ENCODE results near the gene ITPR2.

ITPR2 gene

DNA sequence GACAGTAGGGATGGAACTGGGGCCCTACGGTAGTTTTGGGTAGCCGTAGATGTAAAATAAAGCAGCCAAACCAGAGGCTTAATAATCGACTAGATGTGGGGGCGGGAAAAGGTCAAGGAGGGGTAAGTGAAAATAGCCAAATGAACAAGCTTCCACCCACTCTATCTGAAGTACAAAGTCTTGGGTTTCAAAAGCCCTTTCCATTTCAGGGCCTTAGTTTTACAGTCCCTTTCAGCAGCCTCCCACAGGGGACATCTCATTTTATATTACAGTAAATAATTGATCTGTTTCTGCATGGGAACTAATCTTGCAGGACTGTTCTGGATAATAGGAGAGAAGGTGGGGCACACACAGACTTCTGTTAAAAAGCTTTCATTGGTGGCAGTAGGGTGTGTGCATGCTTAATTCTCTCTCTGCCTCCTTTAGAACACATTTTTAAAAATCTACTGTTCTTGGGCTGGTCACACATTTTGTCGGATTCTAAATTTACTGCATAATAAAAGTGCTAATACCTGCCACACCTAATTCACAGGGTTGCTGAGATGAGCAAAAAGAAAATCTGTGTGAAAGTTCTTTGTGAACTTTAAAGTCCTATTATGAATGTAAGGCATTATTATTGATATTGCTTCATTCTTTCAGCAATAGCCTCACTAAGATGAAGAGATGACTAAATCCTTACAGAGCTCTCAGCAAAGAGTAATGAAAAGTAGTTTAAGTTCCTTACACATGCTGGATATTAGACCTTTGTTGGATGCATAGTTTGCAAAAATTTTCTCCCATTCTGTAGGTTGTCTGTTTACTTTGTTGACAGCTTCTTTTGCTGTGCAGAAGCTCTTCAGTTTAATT is 104.6 kb downstream of the ITPR2 start:
- peak; percentile 25 for DNase-seq

DNA sequence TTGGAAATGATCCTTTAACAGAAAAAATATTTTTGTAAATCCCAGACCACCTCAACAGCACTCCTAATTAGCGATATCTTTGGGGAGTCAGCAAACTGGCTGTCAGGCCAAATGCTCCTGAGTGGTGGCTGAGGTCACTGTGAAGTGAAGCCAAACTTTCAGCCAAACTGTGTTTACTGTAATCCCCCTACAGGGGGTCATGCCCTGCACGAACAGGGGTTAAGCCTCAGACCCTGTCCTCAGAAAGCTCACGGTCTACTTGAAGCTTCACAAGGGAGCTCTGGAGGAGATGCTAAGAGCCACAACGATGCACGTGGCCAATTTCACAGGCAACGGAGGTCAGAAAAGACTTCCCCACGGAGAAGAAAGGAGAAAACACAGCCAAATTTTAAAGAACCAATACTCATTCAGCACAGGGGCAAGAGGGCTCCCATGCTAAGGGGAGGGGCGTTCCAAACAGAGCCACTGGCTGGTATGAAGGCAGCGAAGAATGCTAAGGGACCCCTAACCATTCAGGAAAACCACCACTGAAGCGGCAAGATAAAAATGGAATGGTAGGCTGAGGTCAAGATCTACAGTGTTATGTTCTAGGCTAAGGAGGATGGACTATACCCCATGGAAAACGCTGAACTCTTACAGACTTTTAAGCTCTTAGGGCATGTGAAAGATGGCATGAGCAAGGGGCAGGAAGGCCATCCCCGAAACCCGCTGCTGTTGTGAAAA is 105.4 kb downstream of the ITPR2 start:
- DNase-seq, result no peak

DNA sequence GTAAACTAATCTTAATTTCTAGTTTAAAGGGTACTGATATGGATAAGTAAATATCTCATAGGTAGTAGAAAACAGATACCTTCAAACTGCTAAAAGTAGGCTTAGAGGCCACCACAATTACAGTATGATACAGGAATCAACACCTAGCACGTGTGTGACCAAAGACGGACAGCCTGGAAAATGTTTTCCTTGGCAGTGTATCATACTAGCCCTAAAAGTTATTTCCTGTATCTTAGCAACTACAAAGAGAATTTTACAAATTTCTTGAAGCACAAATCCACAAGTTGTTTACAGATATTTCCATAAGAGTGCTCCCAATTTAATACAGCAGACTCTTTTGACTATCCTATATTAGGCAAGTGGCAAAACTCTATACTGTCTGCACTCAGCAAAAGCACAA is 106.0 kb downstream of the ITPR2 start:
- no peak for DNase-seq

DNA sequence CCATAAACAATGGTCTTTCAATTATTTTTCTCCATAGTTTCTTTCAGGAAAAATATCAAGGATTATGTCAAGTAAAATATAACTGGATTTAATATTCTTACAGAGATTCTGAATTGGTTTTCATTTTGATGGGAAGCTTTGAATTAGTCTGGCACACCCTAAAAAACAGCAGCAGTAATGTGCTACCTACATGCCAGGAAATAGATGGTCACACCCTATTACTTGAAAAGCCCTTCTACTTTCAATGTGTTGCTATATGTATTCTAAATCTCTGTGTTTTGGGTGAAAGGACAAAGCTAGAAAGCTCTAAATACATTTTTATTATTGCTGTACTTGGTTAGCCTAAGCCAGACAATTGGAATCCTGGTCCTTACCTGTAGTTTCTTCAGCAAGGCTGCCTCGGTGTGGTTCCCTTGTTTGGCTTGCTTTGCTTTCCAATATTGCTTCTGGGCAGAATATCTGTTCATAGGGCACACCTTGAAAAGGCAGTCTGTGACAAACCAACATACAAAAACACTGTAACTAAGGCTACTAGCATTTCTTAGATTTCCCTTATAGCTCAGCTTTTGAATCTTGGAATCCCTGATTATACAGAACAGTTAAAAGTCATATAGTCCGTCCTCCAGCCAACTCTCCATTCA is 107.6 kb downstream of the ITPR2 start:
- no peak for DNase-seq

DNA sequence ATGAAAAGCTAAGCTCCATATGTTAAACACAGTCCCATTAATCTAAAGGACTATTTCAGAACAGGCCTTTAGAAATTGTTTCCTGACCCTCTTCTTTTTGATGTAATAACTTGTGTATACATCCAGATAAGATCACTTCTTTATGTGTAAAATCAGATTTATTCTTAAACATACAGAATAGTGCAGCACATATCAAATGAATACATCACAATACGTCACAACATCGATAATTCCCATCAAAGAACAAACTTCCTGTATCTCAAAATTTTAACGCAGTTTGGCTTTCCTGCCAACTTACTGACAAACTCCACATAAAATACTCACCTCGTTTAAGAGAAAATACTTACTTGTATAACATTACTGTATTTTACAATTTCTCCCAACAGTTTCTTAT is 108.7 kb downstream of the ITPR2 start:
- DNase-seq, result no peak

DNA sequence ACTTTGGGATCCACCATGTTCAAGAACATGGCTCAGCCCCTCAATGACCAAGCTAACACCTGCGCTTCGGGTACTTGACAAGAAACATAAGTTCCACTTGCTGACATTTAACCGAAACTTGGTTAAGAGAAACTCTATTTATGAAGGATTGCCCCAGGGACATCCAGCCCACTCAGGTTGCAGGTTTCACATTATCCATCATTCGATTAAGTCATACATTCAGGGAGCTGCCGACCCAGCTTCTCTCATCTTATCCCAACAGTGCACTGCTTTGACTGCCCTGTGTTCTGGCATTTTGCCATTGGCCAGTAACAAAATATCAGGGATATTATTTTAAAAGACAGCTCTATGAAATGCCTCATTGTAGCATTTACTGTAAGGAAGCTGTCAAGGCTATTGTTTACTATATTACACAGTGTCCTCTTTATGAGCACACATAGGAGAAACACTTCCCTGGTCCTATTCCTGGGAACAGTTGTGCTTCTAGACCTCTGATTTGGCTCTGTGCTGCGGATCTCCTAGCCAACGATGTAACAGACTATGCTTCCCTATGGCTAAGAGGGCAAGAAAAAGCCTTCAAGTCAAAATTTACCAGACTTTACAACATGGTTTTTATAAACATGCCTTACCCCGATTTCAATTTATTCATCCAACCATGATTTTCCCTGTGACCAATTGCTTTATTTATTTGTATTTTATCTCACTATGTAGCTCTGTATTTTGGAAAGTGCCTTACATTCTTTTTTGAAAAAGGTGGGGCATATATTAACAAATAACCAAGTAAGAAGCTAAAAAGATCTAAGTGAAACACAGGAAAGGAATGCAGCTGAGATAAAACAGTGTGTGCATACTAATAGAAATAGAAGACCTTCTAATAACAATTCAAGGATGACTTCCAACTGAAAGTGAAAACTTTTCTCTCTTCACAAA is 109.3 kb downstream of the ITPR2 start:
- no peak for DNase-seq

DNA sequence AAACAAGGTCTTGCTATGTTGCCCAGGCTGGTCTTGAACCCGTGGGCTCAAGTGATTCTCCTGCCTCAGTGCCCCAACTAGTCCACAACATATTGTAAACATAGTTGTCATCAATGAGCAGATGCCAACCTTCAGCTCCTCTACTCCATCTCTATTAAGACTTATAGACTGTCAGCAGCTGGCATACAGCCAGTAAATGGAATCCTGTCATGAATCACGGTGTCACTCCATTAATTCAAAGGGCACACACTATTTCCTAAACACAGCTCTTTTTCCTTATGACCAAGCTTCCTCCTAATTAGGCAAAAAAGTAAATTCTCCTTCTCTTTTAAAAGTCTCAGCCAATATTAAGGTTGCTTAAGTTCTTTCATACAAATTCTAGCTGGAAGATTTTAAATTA is 111.2 kb downstream of the ITPR2 start:
- no peak for DNase-seq

DNA sequence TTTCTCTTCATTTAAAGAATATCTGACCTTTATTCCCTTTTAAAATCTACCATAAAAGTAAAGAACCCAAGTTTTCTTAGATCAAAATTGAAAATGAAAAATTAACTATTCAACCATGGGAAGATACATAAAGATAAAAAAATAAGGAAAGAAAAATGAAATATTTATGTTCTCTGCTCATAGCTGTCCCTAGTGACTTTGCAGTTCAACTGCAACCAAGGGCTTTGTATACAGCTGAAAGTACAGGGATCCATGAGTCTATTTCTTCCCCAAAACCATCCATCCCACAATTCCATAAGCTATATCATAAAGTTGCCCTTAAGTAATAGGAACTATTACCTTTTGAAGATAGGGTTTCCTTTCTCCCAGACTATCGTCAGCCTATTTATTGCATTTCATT is 113.1 kb downstream of the ITPR2 start:
- no peak for DNase-seq

DNA sequence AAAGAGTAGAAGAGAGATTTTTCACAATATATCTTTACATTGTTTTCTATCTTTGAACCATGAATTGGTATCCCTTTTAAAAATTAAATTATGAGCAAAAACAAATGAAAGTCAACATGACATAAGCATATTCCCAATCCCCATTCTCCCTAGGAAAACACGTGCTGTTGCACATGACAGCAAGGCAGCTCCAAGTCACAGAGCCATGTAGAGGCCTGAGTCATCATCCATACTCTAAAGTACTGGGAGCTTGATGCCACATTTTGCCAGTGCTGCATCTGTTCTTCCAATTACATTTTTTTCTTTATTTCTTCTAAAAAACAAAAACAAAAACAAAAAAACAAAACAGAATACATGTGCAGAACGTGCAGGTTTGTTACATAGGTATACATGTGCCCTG is 115.2 kb downstream of the ITPR2 start:
- DNase-seq, result no peak

DNA sequence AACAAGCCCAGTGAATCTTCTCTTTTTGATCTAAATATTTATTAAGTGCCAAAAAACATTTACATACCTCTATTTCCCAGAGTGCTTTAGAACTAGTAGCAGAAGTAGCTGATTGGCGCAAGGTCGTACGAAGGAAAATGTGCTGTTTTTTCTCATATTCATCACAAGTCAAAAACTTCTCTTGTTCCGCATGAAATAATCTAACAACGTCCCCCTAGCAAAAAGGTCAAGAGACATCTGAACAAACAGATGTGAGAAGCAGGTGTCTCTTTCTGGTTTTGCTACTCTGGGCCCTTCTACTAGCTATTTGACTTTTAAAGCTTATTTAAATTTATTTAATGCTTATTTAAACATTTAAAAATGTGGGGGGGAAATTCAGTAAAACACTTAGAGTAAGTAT is 117.8 kb downstream of the ITPR2 start:
- no peak for DNase-seq

DNA sequence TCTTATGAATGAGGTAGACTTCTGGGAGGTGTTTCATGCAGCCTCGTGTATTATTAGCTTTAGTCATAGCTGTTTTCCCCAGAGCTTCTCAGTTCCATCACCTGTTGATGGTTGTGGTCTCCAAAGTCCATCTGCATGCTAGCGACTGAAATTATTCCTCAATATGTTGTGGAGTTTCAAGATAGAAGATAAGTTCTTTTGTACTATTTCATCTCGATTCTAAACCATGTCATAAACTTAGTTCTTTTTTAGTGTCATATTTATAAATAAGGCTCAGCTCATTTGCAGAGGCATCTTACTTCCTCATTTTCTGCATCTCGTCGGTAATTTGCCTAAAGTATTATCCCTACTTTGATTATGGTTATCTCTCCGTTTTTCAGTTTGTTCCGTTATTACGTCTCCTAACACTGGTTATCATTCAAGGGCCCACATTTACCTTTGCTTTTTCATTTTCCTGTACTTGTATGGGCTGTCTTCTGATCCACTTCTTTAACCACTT is 119.1 kb downstream of the ITPR2 start:
- DNase-seq, result no peak

DNA sequence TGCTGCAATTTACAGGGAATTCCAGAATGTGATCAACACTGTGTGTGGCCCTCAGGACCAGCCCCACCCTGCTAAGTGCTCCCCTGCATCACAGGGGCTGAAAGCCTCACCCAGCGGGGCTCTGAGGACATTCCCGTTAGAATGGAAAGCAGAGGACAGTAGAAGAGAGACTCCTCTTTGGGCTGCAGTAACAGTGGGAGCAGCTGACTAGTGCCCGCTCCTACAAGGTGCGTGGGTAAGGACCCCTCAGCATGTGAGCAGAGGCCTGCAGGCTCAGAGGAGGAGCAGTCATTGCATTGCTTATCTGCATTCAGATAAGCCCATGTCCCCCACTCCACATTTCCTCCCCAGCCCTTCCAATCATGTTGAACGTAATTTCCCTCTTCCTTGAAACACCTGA is 120.1 kb downstream of the ITPR2 start:
- DNase-seq, result no peak

DNA sequence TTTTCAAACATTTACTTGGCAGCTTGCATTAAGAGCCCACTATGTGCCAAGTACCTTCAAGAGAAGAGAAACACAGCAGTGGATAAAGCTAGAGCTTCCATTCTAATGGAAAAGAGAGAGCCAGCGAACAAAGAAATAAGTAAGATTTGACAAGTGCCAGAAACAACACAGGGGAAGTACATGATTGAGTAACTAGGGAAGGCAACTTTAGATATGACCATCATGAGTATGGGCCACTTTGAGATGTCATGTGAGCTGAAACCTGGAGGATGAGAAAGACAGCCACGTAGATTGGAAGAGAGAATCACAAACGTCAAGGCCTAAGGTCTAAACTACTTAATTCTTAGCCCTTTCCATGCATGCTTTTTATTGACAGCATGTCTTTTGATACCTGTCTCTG is 121.4 kb downstream of the ITPR2 start:
- no peak for DNase-seq

DNA sequence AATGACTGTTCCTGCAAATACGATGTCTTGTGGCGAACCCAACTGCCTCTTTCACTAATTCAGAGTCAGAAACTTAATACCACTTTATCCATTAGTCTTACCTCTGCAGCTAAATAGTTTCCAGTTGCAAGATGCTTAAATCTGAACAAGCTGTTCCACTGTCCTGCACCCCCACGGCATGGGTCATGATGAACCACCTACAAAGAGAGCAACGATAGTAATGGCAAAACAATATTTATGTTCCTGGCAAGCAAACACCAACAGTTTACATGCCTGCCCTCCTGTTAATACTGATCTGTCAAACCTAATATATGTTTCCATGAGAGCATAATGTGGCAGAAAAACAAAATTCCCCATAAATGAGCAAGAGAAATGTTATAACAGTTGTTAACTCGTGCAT is 121.9 kb downstream of the ITPR2 start:
- no peak for DNase-seq

DNA sequence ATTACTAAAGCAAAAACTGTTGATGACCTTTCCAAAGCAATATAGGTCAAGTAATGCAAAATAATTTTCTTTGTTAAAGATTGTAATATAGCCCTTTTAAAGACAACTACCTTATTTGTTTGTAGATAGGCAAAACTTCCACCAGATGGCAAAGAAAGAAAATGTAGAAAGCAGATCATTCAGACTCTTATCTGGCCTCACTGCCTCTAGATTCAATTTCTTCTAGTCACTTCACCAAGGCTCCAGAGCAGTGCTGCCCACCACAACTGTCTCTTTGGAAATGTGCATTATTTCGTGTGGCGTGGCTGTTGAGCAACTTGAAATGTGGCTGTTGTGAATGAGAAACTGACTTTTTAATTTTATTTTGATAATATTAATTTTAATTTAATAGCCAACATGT is 127.1 kb downstream of the ITPR2 start:
- no peak for DNase-seq

DNA sequence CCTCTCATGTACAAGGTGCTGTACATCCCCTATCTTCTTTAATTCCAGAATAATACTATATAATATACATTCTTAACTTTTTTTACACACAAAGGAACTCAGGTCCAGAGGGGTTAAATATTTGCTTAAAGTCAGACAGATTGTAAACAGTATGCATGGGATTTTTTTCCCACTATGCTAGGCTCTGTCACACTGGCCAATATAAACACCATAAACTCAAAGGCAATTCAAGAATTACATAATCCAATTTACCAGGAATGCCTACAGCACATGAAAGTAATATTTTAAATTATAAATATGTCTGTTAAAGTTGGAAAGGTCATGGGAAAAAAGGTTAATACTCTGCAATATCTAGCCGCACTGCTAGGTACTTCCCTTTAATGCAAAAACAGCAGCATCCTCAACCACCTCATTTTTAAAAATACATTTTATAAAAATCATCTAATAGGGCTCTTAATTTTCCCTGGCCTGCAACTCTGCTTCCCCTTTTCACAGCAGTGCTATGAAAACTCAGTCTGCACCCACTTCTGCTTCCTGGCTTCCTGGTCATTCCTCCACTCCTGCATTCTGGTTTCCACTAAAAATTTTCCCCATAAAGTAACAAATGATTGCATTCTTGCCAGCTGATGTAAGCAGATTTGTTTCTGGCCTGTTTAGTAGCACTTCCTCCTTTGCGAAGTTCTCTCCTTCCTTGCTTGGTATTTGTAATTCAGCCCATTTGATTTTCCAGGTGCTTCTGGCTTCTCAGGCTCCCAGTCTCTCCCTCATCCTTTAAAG is 128.1 kb downstream of the ITPR2 start:
- DNase-seq, result no peak

DNA sequence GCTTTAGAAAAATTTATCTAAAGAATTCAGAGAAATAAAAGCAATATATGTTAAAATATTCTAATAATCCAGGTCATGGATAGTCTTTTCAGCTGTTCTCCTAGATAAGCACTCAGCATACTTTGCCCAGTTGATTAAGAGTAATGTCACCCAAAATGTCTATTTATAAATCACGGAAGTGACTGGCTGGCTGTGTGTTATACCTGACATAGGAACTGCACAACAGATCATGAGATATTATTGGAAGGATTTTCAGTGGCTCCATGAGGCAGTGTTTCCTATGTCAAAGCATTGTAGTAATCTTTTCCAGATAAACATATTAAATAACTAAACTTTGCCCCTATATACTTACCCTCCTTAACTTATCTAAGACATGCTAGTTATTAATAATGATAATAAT is 128.8 kb downstream of the ITPR2 start:
- DNase-seq, result no peak

DNA sequence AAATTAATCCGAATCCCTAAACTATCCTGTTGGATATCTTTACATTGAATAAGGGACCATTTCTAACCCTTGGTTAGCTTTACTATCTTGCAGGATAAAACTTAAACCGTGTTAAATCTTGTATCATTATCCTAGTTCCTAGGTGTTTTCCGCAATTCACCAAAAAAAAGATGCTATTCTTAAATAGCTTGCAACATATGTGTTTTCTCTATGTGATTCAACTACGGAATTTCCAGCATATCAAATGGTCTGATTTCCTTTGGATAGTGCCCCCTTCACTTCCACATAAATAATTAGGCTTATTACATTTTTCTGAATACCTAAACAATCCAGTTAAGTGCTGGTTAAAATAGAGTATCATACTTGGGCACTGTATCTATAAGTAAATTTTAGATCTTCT is 130.3 kb downstream of the ITPR2 start:
- no peak for DNase-seq

DNA sequence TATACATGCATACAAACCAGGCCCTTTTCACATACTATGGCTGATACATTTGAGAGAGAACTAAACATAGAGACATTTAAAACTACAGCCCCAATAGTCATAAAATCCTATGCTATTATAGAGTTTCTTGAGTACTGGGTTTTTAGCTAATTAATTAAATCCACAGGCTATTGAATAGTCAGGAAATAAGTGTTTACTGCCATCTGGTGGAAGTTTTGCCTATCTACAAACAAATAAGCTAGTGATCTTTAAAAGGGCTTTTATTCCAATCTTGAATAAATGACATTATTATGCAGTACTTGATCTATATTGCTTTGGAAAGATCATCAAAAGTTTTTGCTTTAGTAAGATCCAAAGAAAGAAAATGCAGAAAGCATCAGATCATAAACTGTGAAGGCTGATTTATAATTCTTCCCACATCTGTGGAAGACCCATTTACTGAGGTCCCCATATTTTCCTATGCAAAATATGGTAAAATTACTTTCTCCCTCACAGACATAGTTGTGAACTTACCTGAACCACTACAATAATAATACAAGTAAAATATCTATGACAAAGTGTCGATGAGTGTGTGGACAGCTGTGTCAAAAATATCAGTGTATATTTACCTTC is 131.3 kb downstream of the ITPR2 start:
- DNase-seq, result no peak

DNA sequence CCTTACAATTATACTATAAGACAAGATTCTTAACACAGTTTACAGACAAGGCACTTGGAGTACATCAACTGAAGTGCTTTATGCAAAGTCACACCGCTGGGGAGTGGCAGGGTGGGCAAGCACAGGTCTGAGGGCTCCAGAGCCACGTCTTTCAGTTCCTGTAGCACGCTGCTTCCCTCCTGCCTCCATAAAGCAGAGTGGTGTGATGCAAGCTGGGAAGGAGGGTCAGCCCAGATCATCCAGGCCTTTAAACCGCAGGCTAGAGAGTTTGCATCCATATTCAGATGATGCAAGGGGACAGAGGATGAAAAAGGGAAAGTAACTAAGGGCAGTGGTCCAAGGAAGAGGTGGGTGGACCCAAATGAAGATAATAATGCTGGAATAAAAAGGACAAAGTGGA is 132.6 kb downstream of the ITPR2 start:
- DNase-seq, result no peak

DNA sequence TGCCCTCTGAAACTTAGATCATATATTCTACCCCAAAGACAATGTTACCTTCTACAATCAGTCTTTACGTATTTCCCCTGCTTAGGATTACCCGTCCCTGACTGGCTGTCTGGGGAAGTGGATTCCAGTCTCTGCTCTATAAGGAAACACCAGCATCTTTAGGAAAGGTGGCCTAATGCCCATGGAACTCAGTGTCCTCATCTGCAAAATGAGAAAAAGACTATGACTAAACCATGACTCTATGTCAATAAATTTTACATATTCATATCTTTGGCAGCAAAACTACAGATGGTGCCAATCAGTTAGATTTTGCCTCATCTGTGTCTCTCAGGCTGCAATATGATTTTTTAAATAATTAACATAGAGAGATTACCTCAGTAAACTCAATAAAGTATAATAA is 133.8 kb downstream of the ITPR2 start:
- DNase-seq, result no peak

DNA sequence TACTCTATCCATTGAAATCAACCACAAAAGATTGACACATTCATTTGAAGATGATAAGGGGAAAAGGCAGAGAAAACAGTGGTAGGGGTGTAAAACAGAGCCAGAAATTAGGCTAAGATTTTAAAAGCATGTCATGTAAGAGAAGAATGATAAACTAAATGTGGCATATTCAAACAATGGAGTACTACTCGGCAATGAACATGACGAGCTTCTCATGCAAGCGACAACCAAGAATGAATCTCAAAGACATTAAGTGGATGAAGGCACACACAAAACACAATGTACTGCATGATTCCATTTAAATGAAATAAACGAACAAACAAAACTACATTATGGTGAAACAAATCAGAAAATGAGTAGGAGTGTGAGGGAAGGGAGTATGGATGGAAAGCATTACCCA is 134.8 kb downstream of the ITPR2 start:
- DNase-seq, result no peak
